D721Med (cell line): Measurements from ENCODE around the gene KLK1.

Experiments used
- DNase-seq: peaks from one replicate; pipeline ENCODE4 v3.0.0; 2011; ENCODE audit warnings: low spot score; ENCODE audit not compliant: insufficient read length
- FAIRE-seq: peaks from 2 replicates; lab custom pipeline; 2011; peaks lifted over from hg19 to GRCh38; lab: Jason Lieb, UNC
- TF ChIP-seq, protein P1 (sequence below): IDR thresholded peaks from 2 replicates; pipeline ENCODE4 v1.5.1; 2012; ENCODE audit warnings: mild to moderate bottlenecking, control low read depth; ENCODE audit not compliant: insufficient read depth; ENCODE audit errors: missing control alignments

The KLK1 gene

DNA sequence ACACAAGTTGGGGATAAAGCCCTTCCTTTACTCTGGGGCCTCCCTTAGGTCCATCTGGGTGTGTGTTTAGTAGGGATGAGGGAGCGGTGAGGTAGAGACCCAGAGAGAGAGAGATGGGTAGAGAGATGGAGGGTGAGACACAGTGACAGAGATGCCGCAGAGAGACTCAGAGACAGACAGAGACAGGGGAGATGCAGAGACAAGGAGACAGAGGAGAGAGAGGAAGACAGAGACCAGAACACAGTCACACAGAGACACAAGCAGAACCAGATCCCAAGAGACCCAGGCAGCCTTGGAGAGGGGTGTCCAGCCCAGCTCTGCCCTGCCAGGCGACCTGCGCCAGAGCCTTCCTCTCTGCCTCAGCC, 2.4 kb downstream of the KLK1 start:
- TF ChIP-seq, protein P1, sequence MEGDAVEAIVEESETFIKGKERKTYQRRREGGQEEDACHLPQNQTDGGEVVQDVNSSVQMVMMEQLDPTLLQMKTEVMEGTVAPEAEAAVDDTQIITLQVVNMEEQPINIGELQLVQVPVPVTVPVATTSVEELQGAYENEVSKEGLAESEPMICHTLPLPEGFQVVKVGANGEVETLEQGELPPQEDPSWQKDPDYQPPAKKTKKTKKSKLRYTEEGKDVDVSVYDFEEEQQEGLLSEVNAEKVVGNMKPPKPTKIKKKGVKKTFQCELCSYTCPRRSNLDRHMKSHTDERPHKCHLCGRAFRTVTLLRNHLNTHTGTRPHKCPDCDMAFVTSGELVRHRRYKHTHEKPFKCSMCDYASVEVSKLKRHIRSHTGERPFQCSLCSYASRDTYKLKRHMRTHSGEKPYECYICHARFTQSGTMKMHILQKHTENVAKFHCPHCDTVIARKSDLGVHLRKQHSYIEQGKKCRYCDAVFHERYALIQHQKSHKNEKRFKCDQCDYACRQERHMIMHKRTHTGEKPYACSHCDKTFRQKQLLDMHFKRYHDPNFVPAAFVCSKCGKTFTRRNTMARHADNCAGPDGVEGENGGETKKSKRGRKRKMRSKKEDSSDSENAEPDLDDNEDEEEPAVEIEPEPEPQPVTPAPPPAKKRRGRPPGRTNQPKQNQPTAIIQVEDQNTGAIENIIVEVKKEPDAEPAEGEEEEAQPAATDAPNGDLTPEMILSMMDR, result no peak
- FAIRE-seq, result no peak
- no peak for DNase-seq

DNA sequence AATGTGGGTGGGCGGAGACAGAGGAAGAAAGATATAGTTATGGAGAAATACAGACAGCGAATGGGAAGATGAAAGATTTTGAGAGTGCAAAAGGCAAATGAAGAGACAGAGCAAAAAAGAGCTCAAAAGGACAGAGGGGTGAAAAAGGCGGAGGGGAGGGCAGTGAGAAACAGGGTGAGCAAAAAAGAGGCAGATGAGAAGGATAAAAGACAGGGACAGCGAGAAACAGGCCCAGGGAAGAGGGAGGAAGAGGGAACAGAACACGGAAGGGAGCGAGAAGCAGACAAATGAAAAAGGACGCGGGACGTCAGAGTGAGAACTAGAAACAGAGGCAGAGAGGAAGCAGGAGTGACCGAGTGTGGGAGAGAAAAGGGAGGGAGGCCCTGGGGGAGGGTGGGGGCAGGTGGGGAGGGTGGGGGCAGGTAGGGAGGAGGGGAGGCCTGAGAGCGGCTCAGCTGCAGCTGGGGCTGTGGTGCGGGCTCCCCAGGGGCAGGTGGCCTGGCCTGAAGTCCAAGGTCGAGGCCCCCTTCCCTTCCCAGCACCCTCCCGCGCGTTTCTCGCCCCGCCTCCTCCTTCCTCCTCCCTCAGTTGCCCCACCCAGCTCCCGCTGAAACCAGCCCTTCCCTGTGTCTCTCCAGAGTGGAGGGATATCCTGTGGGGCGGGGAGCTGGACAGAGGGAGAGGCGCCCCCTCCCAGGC, 2.9 kb downstream of the KLK1 start:
- DNase-seq (no peak), FAIRE-seq (no peak)
- TF ChIP-seq, protein P1, result no peak

DNA sequence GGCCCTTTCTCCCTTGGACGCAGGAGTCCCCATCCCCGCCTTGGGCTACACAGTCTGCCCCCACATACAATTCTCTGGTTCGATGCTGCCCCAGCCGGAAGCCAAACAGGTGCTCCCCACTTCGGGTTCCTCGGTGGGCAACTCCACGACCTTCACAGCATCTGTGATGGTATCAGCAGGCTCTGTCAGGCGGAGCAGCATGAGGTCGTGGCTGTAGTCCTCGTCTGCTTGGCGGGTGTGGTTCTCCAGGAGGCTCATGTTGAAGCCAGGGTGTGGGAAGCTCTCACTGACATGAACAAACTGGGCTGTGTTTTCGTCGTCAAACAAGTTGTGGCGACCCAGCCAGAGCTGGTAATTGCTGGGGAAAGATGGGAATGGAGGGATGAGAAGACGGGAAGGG, 3.5 kb downstream of the KLK1 start:
- TF ChIP-seq, protein P1, result no peak
- no peak for FAIRE-seq
- no peak for DNase-seq

DNA sequence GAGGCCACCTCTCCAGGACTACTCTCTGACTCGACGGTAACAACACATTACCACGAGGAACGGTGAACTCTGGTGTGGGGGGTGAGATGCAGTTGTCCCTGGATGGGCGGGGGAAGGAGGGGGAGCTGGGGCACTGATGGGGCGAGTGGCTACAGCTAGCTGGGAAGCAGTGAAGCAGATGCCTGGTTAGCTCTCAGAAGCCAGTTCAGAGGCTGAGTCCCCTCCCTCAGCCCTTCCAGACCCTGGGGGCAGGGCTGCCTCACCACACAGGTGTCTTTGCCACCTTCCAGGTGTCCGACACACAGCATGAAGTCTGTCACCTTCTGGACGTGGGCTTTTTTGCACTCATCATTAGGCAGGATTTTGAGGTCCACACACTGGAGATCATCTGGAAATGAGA, 4.0 kb downstream of the KLK1 start:
- FAIRE-seq, result no peak
- TF ChIP-seq, protein P1, result no peak
- DNase-seq, result no peak

DNA sequence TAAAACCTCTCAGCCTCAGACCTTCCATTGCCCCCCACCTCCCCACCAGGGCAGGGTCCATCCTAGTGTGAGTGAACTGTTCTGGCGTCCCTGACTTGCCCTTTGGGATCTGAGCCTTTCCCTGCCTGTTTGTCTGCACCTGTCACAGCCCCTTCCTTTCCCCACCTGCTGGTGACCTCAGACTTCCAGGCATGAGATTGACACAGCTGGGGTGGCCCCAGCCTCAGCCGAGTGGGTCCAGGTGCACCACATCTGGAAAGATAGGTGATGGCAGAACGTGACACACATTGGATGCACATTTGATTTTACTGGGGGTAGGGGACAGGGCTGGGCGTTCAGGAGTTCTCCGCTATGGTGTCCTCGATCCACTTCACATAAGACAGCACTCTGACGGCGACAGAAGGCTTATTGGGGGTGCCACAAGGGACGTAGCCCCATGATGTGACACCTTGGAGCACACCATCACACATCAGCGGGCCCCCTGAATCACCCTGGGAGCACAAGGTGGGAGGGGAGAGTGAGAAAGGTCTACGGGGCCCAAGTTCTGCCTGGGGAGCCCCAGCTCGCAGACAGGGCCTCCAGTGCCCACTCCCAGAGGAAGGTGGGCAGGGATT, 4.6 kb downstream of the KLK1 start:
- no peak for DNase-seq
- FAIRE-seq, result no peak
- TF ChIP-seq, protein P1, result no peak

DNA sequence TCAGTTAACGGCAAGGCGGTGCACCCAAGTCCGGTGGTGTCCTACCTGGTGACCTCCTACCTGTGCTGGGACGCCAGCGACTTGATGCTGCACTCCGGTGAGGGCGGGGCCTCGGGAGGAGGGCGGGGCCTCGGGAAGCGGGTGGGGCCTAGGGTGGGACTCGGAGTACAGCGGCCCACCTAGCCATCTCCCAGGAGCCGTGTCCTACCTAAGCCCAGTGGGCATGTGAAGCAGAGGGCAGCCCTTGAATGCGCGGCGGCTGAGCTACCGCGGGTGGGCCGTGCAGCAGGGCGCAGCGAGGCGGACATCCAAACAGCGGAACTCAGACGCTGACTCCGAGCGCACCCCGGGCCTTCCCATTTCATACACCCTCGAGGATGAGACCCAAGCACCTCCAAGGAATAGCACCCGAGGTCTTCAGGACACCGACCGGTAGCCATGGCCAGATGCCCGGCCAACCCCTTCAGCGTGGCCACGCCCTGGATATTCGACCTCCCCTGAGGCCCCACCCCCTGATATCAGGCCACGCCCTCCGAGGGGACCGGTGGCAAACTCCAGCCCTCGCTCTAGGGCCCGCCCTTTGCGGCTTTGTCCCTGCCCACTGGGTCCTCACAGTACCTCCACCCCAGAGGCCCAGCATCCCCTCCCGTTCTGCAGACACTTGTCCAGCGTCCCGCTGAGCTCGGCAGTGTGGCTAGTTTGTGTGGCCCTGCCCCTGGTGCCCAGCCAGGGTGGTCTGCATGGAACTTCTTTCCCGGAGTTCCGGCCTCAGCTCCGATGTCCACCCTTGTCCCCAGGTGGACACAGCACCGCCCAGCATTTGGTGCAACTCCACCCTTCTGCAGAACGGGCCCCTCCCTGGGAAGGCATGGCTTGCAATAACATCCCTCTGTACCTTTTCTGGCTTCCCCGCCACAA, 5.4 kb downstream of the KLK1 start:
- TF ChIP-seq, protein P1, result no peak
- no peak for FAIRE-seq
- DNase-seq, result no peak
